Measurements from ENCODE around the gene PPIE. TPM values are rescaled to one million over a fixed set of nuclear protein-coding genes. Genes with fewer than 3 reads are reported as not detected.

The PPIE gene
- total RNA-seq, 1 experiment from 2014 or later = 42.5 TPM

DNA sequence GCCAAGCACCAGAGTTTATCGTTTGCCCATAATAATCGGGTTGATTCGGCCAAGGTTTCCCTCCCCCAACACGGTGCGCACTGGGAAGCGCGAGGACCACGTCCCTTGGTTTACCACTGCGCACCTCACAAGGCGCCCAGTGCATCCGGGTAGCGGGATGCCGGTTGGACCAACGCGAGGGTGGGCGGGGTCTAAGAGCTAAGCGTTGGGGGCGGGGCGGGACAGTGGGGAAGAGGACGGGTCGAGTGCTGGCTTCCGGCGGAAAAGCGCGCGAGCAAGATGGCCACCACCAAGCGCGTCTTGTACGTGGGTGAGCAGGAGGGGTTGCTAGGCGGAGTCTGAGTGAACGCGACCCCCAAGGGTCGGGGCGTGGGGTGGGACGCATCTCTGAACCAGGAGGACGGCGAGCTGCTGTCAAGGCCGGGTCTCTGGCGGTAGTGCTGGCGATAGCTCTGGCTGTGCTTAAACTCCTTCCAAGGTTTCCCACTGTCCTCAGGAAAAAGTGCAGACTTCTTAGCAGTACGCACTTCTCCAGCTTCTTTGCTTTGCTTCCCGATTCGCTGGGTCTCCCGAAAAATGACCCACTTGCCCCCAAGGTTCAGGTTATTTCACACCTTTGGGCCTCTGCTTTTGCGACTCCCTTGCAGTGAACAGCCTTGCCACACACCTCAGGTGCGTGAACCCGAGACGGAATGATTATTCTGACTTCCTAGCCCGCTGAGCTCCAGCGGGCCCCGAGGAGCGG, at the start of gene PPIE (continued):
- no peak for TF ChIP-seq MLX (CRISPR knock-in tag; IDR thresholded peaks at IDR 0.05)
- TF ChIP-seq ZNF396 (CRISPR knock-in tag; IDR thresholded peaks at IDR 0.05; ENCODE audit: borderline replicate concordance) = no peak
- TF ChIP-seq HMGA2 (CRISPR knock-in tag; IDR thresholded peaks at IDR 0.05) = no peak
- no peak for TF ChIP-seq GABPB1 (CRISPR knock-in tag; IDR thresholded peaks at IDR 0.05)
- TF ChIP-seq ATF2 (CRISPR knock-in tag; IDR thresholded peaks at IDR 0.05; ENCODE audit: borderline replicate concordance, low read depth) = no peak
- TF ChIP-seq, protein P1, sequence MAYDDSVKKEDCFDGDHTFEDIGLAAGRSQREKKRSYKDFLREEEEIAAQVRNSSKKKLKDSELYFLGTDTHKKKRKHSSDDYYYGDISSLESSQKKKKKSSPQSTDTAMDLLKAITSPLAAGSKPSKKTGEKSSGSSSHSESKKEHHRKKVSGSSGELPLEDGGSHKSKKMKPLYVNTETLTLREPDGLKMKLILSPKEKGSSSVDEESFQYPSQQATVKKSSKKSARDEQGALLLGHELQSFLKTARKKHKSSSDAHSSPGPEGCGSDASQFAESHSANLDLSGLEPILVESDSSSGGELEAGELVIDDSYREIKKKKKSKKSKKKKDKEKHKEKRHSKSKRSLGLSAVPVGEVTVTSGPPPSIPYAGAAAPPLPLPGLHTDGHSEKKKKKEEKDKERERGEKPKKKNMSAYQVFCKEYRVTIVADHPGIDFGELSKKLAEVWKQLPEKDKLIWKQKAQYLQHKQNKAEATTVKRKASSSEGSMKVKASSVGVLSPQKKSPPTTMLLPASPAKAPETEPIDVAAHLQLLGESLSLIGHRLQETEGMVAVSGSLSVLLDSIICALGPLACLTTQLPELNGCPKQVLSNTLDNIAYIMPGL (CRISPR knock-in tag; IDR thresholded peaks at IDR 0.05) = peak; percentile 17; the same call in 1 of the 2 replicates
- TF ChIP-seq, protein P2, sequence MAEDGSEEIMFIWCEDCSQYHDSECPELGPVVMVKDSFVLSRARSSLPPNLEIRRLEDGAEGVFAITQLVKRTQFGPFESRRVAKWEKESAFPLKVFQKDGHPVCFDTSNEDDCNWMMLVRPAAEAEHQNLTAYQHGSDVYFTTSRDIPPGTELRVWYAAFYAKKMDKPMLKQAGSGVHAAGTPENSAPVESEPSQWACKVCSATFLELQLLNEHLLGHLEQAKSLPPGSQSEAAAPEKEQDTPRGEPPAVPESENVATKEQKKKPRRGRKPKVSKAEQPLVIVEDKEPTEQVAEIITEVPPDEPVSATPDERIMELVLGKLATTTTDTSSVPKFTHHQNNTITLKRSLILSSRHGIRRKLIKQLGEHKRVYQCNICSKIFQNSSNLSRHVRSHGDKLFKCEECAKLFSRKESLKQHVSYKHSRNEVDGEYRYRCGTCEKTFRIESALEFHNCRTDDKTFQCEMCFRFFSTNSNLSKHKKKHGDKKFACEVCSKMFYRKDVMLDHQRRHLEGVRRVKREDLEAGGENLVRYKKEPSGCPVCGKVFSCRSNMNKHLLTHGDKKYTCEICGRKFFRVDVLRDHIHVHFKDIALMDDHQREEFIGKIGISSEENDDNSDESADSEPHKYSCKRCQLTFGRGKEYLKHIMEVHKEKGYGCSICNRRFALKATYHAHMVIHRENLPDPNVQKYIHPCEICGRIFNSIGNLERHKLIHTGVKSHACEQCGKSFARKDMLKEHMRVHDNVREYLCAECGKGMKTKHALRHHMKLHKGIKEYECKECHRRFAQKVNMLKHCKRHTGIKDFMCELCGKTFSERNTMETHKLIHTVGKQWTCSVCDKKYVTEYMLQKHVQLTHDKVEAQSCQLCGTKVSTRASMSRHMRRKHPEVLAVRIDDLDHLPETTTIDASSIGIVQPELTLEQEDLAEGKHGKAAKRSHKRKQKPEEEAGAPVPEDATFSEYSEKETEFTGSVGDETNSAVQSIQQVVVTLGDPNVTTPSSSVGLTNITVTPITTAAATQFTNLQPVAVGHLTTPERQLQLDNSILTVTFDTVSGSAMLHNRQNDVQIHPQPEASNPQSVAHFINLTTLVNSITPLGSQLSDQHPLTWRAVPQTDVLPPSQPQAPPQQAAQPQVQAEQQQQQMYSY (CRISPR knock-in tag; IDR thresholded peaks at IDR 0.05) = no peak; the same call in 1 of the 2 replicates
- TF ChIP-seq, protein P3, sequence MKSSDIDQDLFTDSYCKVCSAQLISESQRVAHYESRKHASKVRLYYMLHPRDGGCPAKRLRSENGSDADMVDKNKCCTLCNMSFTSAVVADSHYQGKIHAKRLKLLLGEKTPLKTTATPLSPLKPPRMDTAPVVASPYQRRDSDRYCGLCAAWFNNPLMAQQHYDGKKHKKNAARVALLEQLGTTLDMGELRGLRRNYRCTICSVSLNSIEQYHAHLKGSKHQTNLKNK (CRISPR knock-in tag; IDR thresholded peaks at IDR 0.05) = no peak
- TF ChIP-seq OVOL2 (CRISPR knock-in tag; IDR thresholded peaks at IDR 0.05; ENCODE audit: borderline replicate concordance) = no peak
- TF ChIP-seq MYBL2 (CRISPR knock-in tag; IDR thresholded peaks at IDR 0.05) = peak; percentile 77
- TF ChIP-seq, protein P4, sequence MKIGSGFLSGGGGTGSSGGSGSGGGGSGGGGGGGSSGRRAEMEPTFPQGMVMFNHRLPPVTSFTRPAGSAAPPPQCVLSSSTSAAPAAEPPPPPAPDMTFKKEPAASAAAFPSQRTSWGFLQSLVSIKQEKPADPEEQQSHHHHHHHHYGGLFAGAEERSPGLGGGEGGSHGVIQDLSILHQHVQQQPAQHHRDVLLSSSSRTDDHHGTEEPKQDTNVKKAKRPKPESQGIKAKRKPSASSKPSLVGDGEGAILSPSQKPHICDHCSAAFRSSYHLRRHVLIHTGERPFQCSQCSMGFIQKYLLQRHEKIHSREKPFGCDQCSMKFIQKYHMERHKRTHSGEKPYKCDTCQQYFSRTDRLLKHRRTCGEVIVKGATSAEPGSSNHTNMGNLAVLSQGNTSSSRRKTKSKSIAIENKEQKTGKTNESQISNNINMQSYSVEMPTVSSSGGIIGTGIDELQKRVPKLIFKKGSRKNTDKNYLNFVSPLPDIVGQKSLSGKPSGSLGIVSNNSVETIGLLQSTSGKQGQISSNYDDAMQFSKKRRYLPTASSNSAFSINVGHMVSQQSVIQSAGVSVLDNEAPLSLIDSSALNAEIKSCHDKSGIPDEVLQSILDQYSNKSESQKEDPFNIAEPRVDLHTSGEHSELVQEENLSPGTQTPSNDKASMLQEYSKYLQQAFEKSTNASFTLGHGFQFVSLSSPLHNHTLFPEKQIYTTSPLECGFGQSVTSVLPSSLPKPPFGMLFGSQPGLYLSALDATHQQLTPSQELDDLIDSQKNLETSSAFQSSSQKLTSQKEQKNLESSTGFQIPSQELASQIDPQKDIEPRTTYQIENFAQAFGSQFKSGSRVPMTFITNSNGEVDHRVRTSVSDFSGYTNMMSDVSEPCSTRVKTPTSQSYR (CRISPR knock-in tag; IDR thresholded peaks at IDR 0.05) = peak; percentile 74; the same call in 1 of the 2 replicates
- no peak; the same call in 1 of the 2 replicates for TF ChIP-seq FOXK1 (CRISPR knock-in tag; IDR thresholded peaks at IDR 0.05)
- peak; percentile 65 for TF ChIP-seq TEAD1 (CRISPR knock-in tag; IDR thresholded peaks at IDR 0.05)
- no peak for TF ChIP-seq ZNF138 (CRISPR knock-in tag; conservative IDR thresholded peaks at IDR 0.05)
- TF ChIP-seq ZNF232 (CRISPR knock-in tag; IDR thresholded peaks at IDR 0.05) = 0 out of 2 replicates have a peak, but pooled peaks have one; percentile 65
- TF ChIP-seq, protein P5, sequence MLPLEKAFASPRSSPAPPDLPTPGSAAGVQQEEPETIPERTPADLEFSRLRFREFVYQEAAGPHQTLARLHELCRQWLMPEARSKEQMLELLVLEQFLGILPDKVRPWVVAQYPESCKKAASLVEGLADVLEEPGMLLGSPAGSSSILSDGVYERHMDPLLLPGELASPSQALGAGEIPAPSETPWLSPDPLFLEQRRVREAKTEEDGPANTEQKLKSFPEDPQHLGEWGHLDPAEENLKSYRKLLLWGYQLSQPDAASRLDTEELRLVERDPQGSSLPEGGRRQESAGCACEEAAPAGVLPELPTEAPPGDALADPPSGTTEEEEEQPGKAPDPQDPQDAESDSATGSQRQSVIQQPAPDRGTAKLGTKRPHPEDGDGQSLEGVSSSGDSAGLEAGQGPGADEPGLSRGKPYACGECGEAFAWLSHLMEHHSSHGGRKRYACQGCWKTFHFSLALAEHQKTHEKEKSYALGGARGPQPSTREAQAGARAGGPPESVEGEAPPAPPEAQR (CRISPR knock-in tag; IDR thresholded peaks at IDR 0.05) = no peak
- no peak for TF ChIP-seq JAZF1 (CRISPR knock-in tag; IDR thresholded peaks at IDR 0.05)
- no peak for TF ChIP-seq SMAD4 (CRISPR knock-in tag; IDR thresholded peaks at IDR 0.05)
- no peak for TF ChIP-seq ELF4 (CRISPR knock-in tag; IDR thresholded peaks at IDR 0.05; ENCODE audit: low read depth)
- TF ChIP-seq, protein P6, sequence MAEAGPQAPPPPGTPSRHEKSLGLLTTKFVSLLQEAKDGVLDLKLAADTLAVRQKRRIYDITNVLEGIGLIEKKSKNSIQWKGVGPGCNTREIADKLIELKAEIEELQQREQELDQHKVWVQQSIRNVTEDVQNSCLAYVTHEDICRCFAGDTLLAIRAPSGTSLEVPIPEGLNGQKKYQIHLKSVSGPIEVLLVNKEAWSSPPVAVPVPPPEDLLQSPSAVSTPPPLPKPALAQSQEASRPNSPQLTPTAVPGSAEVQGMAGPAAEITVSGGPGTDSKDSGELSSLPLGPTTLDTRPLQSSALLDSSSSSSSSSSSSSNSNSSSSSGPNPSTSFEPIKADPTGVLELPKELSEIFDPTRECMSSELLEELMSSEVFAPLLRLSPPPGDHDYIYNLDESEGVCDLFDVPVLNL (CRISPR knock-in tag; IDR thresholded peaks at IDR 0.05; ENCODE audit: borderline replicate concordance, low read depth) = no peak
- TF ChIP-seq, protein P7, sequence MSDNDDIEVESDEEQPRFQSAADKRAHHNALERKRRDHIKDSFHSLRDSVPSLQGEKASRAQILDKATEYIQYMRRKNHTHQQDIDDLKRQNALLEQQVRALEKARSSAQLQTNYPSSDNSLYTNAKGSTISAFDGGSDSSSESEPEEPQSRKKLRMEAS (CRISPR knock-in tag; IDR thresholded peaks at IDR 0.05) = peak; percentile 92
- TF ChIP-seq ZNF317 (CRISPR knock-in tag; IDR thresholded peaks at IDR 0.05; ENCODE audit: borderline replicate concordance, low read depth) = no peak
- no peak for TF ChIP-seq NR2C2 (CRISPR knock-in tag; IDR thresholded peaks at IDR 0.05)
- TF ChIP-seq NFYB (CRISPR knock-in tag; conservative IDR thresholded peaks at IDR 0.05; ENCODE audit: low read depth) = no peak
- no peak for TF ChIP-seq TEAD4 (CRISPR knock-in tag; IDR thresholded peaks at IDR 0.05)
